Measurements from ENCODE around the gene SMIM45.
"Not testable (repeated sequence)": the region's sequence is repeated elsewhere in the genome, so short reads cannot be mapped to it uniquely, and the experiment has no call there.

The SMIM45 gene

GRCh38 chr22:41948142-41948541, 3.8 kb upstream of the SMIM45 start:
- no peak overlapping the region for H3K9ac ChIP-seq (ENCODE audit: low read length)

DNA sequence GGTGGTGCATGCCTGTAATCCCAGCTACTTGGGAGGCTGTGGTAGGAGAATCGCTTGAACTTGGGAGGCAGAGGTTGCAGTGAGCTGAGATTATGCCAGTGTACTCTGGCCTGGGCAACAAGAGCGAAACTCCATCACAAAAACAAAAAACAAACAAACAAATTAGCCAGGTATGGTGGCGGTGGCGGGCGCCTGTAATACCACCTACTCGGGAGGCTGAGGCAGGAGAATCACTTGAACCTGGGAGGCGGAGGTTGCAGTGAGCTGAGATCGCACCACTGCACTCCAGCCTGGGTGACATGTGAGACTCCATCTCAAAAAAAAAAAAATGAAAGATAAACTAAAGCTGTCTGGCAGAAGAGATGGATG, 3.0 kb upstream of the SMIM45 start:
- not testable (repeated sequence) for H3K27me3 ChIP-seq (ENCODE audit: insufficient read depth, low read depth, low read length); H3K9me3 ChIP-seq (ENCODE audit: low read length); H3K79me2 ChIP-seq (replicated peaks; ENCODE audit: insufficient read depth, low read length); H3K27ac ChIP-seq (ENCODE audit: low read length); H3K9me2 ChIP-seq (ENCODE audit: insufficient read depth, low read length); H4K20me1 ChIP-seq (ENCODE audit: insufficient read depth); H3K36me3 ChIP-seq (ENCODE audit: insufficient read depth, low read length); H3F3A ChIP-seq (ENCODE audit: insufficient read depth, low read length, poor library complexity, severe bottlenecking); H3K4me3 ChIP-seq (ENCODE audit: low read length); H3K9ac ChIP-seq (ENCODE audit: low read length); H2AFZ ChIP-seq (ENCODE audit: low read depth, low read length); H3K4me2 ChIP-seq (ENCODE audit: low read length)

More at GRCh38 chr22:41948142-41948541, 3.8 kb upstream of the SMIM45 start:
- H3K27ac ChIP-seq (ENCODE audit: low read length) = no peak overlapping the region
- no peaks in the 10 kb centered on the region for H3K27me3 ChIP-seq (ENCODE audit: insufficient read depth, low read depth, low read length)
- no peak overlapping the region for H2AFZ ChIP-seq (ENCODE audit: low read depth, low read length)
- H3K79me2 ChIP-seq (replicated peaks; ENCODE audit: insufficient read depth, low read length) = no peaks in the 10 kb centered on the region
- no peaks in the 10 kb centered on the region for H3K9me3 ChIP-seq (ENCODE audit: low read length)
- H4K20me1 ChIP-seq (ENCODE audit: insufficient read depth) = no peaks in the 10 kb centered on the region
- no peak overlapping the region for H3K4me2 ChIP-seq (ENCODE audit: low read length)
- H3F3A ChIP-seq (ENCODE audit: insufficient read depth, low read length, poor library complexity, severe bottlenecking) = no peaks in the 10 kb centered on the region
- no peak overlapping the region for H3K4me3 ChIP-seq (ENCODE audit: low read length)
- H3K36me3 ChIP-seq (ENCODE audit: insufficient read depth, low read length) = no peaks in the 10 kb centered on the region
- no peak for TF ChIP-seq REST (IDR thresholded peaks at IDR 0.05; ENCODE audit: borderline replicate concordance)
- TF ChIP-seq, protein P1, sequence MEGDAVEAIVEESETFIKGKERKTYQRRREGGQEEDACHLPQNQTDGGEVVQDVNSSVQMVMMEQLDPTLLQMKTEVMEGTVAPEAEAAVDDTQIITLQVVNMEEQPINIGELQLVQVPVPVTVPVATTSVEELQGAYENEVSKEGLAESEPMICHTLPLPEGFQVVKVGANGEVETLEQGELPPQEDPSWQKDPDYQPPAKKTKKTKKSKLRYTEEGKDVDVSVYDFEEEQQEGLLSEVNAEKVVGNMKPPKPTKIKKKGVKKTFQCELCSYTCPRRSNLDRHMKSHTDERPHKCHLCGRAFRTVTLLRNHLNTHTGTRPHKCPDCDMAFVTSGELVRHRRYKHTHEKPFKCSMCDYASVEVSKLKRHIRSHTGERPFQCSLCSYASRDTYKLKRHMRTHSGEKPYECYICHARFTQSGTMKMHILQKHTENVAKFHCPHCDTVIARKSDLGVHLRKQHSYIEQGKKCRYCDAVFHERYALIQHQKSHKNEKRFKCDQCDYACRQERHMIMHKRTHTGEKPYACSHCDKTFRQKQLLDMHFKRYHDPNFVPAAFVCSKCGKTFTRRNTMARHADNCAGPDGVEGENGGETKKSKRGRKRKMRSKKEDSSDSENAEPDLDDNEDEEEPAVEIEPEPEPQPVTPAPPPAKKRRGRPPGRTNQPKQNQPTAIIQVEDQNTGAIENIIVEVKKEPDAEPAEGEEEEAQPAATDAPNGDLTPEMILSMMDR (IDR thresholded peaks at IDR 0.05; ENCODE audit: poor library complexity, severe bottlenecking) = no peak
- no peak for TF ChIP-seq RAD21 (conservative IDR thresholded peaks at IDR 0.05)
- no peak for TF ChIP-seq TAF1 (IDR thresholded peaks at IDR 0.05; ENCODE audit: low read depth)
- H3K9me2 ChIP-seq (ENCODE audit: insufficient read depth, low read length) = no peaks in the 10 kb centered on the region

- Histone ChIP-seq H4K20me1 (ENCODE audit: insufficient read depth) (no peaks in the 10 kb centered on the region), H3K9me3 (ENCODE audit: low read length) (no peaks in the 10 kb centered on the region), H3K9ac (ENCODE audit: low read length) (no peak overlapping the region), H2AFZ (ENCODE audit: low read depth, low read length) (no peak overlapping the region), H3K4me2 (ENCODE audit: low read length) (no peak overlapping the region), H3F3A (ENCODE audit: insufficient read depth, low read length, poor library complexity, severe bottlenecking) (no peaks in the 10 kb centered on the region), H3K4me3 (ENCODE audit: low read length) (no peak overlapping the region), H3K36me3 (ENCODE audit: insufficient read depth, low read length) (no peaks in the 10 kb centered on the region), H3K27ac (ENCODE audit: low read length) (no peak overlapping the region), H3K27me3 (ENCODE audit: insufficient read depth, low read depth, low read length) (no peaks in the 10 kb centered on the region), H3K79me2 (replicated peaks; ENCODE audit: insufficient read depth, low read length) (no peaks in the 10 kb centered on the region), H3K9me2 (ENCODE audit: insufficient read depth, low read length) (no peaks in the 10 kb centered on the region)
- TF ChIP-seq REST (IDR thresholded peaks at IDR 0.05; ENCODE audit: borderline replicate concordance) (no peak), EP300 (conservative IDR thresholded peaks at IDR 0.05; ENCODE audit: poor library complexity, severe bottlenecking) (no peak), EZH2 (IDR thresholded peaks at IDR 0.05; ENCODE audit: borderline replicate concordance, insufficient read depth, low read length, poor library complexity, severe bottlenecking) (no peak), MXI1 (conservative IDR thresholded peaks at IDR 0.05; ENCODE audit: poor library complexity, severe bottlenecking) (no peak), POLR2AphosphoS5 (IDR thresholded peaks at IDR 0.05) (no peak), TAF1 (IDR thresholded peaks at IDR 0.05; ENCODE audit: low read depth) (no peak), SMC3 (conservative IDR thresholded peaks at IDR 0.05; ENCODE audit: poor library complexity) (no peak), RAD21 (conservative IDR thresholded peaks at IDR 0.05) (no peak)
- TF ChIP-seq, protein P1 (IDR thresholded peaks at IDR 0.05; ENCODE audit: poor library complexity, severe bottlenecking) = no peak
Observed at GRCh38 chr22:41949297-41949965, 2.5 kb upstream of the SMIM45 start.

All from neural cell (in vitro differentiated cells).